Measurements from ENCODE around the gene JPH4.

DNA sequence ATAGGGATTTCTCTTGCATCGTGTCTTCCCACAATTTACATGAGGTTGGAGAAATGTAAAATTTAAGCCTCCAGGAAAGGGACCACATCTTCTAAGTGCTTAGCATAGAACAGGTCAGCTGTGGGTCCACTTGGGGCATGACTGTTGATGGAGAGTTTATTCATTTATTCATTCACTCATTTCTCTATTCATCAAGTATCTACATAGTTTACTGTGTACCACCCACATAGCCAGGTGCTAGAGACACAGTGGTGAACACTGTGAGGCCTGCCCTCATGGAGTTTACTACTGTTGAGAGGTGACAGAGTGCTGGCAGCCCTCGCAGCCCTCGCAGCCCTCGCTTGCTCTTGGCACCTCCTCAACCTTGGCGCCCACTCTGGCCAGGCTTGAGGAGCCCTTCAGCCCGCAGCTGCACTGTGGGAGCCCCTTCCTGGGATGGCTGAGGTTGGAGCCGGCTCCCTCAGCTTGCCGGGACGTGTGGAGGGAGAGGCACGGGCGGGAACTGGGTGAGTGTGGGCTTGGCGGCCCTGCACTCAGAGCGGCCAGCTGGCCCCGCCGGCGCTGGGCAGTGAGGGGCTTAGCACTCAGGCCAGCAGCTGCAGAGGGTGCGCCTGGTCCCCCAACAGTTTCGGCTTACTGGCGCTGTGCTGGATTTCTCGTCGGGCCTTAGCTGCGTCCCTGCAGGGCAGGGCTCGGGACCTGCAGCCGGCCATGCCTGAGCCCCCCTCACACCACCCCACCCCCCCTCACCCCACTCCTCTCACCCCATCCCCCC, 1.7 kb upstream of the JPH4 start:
- TF ChIP-seq, protein P1, sequence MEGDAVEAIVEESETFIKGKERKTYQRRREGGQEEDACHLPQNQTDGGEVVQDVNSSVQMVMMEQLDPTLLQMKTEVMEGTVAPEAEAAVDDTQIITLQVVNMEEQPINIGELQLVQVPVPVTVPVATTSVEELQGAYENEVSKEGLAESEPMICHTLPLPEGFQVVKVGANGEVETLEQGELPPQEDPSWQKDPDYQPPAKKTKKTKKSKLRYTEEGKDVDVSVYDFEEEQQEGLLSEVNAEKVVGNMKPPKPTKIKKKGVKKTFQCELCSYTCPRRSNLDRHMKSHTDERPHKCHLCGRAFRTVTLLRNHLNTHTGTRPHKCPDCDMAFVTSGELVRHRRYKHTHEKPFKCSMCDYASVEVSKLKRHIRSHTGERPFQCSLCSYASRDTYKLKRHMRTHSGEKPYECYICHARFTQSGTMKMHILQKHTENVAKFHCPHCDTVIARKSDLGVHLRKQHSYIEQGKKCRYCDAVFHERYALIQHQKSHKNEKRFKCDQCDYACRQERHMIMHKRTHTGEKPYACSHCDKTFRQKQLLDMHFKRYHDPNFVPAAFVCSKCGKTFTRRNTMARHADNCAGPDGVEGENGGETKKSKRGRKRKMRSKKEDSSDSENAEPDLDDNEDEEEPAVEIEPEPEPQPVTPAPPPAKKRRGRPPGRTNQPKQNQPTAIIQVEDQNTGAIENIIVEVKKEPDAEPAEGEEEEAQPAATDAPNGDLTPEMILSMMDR (IDR thresholded peaks at IDR 0.05; ENCODE audit: borderline replicate concordance, extremely low read depth, low read length, poor library complexity, severe bottlenecking): no peak
- no peak for TF ChIP-seq EZH2 (IDR thresholded peaks at IDR 0.05; ENCODE audit: borderline replicate concordance, low read depth, low read length, severe bottlenecking)
